HG03196 (cell line): Measurements from ENCODE around the gene TGM5.

Experiments used
- ATAC-seq: cut with Tn5 transposase; IDR thresholded peaks from one replicate; pipeline ENCODE4 v1.9.1; 2021; ENCODE audit not compliant: unreplicated experiment

TGM5 gene

DNA sequence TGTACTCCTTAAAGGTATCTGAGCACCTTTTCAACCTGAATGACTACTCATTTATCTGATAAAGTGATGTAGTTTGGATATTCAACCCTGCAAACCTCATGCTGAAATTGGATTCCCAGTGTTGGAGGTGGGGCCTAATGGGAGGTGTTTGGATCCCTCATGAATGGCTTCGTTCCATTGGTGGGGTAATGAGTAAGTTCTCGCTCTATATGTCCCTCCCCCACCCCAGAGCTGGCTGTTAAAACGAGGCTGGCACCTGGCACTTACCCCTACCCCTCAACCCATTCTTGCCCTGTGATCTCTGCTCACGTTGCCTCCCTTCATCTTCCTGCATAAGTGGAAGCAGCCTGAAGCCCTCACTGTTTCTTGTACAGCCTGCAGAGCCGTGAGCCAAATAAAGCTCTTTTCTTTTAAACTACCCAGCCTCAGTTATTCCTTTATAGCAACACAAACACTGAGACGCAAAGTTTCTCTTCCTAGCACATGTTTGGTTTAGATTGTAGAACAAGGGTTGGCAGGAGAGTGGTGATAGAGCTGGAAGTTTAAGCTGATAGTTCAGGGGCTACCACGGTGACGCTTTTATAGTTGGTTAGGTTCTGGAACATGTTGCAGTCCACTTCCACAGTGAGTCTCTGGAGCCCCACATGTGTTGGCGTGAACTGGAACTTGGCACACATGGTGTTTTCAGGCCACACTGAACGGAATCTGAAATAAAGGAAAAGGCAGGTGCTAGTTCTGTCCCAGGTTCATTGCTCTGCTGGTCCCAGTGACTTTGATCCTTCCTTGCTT lies 69.8 kb downstream of the TGM5 start:
- no peak for ATAC-seq

DNA sequence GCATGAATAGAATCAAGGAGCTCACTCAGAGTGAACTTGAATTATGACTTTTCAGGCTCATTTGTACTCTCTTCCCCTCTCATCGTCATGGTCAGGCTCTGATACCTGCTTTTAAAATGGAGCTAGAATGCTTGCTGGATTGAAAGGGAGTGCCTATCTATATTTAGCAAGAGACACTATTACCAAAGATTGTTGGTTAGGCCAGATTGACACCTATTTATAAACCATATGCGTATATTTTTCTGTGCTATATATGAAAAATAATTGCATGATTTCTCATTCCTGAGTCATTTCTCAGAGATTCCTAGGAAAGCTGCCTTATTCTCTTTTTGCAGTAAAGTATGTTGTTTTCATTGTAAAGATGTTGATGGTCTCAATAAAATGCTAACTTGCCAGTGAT lies 71.9 kb downstream of the TGM5 start:
- ATAC-seq, result no peak

DNA sequence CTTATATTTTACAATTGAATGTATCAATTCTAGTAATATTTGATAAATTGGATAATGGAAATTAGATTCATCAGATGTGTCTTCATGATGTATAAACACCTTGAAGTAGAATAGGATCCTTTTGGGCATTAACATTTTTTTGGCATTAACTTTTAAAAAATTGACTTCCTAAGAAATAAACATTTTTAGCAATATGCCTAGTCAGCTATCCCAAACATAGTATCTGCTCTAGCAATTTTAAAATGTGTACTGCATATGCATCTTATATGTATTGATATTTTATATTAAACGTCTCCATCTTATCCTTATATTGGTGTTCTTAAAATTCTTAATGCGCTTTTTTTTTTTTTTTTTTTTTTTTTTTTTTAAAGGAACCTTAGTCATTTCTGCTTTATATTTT lies 73.0 kb downstream of the TGM5 start:
- no peak for ATAC-seq

DNA sequence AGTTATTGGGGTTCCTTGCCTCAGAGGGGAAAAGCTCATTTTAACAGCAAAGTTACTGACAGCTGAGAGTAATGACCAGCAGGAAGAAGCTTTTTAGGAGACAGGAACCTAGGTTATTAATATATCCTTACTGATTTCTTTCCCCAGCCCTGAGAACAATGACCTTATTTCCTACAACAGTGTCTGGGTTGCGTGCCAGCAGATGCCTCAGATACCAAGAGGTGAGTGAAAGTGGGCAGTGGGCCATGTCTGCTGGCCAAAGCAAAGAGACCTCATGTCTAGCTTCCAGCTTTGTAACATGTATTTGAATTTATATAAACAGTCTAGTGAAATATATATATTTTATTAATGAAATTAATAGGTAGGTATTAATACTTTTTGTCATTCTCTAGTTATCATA lies 76.5 kb downstream of the TGM5 start:
- no peak for ATAC-seq

DNA sequence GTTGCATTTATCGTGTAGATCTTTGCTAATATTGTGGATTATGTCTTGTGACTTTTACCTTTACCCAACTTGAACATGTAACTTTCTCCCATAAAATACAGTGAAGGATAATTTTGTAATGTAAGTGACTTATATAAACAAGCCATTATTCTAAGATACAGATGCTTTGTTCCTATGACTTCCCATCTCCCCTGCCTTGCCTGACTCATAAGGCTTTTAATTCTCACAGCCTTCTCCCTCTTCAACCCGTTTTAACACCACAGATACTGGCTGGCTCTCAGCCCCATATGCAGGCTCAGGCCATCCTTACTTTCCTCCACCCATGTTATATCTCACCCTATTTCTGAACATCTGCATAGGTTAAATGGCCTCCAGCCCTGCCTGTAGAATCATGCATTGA lies 77.4 kb downstream of the TGM5 start:
- ATAC-seq, result no peak

DNA sequence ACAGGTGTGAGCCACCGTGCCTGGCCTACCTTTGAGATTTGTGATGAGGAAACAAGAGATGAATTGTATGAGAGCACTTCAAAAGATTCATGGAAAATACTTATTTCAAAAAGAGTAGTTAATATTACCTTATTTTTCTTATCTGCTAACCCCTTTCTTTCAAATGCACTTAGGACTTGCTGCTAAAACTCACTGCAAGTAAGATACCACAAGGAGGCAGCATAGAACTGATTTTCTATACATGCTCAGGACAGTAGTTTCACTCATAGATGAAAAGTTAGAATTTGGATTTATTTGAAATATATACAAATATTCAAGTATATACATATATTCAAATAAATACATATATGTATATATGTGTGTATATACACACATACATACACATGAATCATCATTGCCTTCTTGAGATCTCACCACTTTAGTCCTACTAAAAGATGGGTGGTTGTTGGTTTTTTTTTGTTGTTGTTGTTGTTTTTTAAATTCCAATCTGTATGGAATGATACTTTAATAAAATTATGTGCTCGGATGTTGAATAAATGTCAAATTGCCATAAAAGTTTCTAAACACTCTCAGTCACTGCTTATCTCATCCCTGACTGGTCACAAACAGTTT lies 79.1 kb downstream of the TGM5 start:
- ATAC-seq, result no peak

DNA sequence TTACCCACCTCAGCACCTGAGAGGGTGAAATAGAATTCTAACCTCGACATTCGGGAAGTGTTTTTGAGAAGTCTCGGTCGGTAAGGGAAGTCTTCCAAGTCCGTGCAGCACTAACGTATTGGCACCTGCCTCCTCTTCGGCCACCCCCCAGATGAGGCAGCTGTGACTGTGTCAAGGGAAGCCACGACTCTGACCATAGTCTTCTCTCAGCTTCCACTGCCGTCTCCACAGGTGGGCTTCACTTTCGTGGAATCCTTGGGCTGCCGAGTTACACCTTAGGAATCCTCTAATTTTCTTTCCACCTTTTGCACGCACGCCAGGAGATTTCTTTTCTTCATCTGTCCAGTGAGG lies 80.8 kb downstream of the TGM5 start:
- peak; percentile 18 for ATAC-seq

DNA sequence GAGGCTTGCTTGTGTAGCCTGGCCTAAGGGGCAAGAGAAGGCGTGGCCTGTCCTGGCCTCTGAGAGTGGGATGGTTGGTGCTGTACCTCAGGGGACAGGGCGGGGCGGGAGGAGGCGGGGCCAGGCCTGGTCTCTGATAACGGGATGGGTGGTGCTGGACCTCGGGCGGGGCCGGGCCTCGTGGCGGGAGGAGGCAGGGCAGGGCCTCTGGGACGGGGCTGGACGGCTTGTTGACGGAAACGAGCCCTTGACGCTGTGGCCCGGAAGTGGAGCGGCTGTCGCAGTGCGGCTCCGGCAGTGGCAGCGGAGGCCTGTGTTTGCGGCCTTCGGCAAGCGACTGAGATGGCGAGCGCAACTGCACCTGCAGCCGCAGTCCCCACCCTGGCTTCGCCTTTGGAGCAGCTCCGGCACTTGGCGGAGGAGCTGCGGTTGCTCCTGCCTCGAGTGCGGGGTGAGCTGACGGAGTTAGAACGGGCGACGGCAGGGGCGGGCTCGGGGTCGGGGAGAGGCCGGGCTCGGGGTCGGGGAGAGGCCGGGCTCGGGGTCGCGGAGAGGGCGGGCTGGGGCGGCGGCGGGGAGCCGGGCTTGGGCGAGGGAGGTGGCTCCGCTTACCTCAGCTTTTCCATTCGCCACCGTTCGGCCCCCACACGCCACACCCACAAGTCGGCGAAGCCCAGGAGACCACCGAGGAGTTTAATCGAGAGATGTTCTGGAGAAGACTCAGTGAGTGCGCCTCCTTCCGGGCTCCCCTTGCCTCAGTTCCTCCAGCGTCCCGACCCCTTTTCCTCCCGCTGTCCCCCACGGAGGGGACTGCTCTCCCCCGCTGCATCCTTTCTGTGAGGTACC lies 81.3 kb downstream of the TGM5 start, which contains the start of gene CCNDBP1:
TSS of gene CCNDBP1 (plus strand) at position 247 of the 846 bp plus-strand sequence. CDS start at position 343, 96 bp downstream.
- peak; percentile 81 for ATAC-seq

DNA sequence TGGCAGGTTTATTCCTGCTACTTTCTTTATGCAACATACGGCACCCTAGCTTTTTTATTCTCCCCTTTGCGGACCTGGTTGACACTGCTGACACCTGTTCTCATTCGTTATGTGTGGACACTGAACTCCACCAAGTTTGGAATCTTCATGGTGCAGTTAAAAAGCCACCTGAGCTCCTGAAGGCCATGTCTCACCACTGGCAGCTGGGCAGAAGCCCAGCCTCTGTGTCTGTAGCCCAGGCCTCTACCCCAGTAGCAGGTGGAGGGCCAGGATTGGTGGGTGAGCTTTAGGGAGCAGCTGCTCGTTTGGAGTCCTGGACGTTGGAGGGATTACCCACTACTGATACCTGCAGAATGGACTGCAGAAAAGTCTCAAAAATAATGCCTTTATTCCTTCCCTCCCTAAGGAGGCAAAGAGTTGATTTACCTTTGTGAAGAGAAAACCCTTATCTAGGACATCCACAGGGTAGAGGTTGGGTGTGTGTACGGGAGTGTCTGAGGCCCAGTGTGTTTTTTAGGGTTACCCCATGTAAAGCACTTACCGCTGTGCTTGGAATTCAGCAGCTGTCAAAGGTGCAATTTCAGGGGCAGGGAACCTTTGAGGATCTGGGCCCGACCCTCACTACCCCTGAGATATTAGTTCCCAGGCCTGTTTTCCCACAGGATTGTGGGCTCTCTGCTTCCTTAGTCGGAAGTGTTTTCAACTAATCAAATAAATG lies 82.2 kb downstream of the TGM5 start:
- ATAC-seq, result no peak

DNA sequence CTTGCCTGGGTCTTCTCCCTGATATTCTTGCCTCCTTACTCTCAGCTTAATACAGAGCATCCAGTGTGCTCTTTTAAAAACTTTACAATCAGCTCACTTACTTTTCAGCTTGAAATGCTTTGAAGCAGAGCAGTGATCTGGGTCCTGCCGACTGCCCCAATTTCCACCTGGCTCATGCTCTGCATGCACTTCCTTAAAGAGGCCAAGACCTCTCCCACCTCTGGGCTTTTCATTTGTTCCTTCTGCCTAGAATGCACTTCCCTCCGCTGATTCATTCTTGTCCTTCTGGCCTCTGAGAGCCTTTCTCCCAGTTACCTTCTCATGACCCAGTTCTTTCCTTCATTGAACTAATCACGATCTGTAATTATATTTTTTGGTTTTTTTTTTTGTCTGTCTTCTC lies 83.5 kb downstream of the TGM5 start:
- ATAC-seq, result no peak
